GM12878 (cell line): ENCODE measurements around the gene PEX16. TPM values are rescaled to one million over a fixed set of nuclear protein-coding genes. Genes with fewer than 3 reads are reported as not detected.

Experiments used
- ATAC-seq: fragments of 200-7000 bp; cut with Tn5 transposase; 3 replicates; pipeline ENCODE4 v1.9.1; 2020; ENCODE audit warnings: mild to moderate bottlenecking, moderate library complexity
- BruUV-seq: library from RNA; stranded (reverse); fragments of 400-500 nt; replicated peaks from 2 replicates; lab custom pipeline; 2021; lab: Mats Ljungman, UMichigan
- CTCF ChIA-PET: fragments of 300-600 bp; sonication (Branson Sonifier 250); formaldehyde crosslinking; extraction: SDS; loops from one replicate; lab custom pipeline; 2021; ENCODE audit warnings: inconsistent platforms; lab: Yijun Ruan, JAX
- POLR2A ChIA-PET: fragments of 350-600 bp; formaldehyde crosslinking; extraction: SDS; loops from one replicate; lab custom pipeline; 2021; ENCODE audit warnings: inconsistent platforms; lab: Charles Lee
- RAD21 ChIA-PET: fragments of 300-600 bp; sonication (Branson Sonifier 250); formaldehyde crosslinking; loops from one replicate; lab custom pipeline; 2023; ENCODE audit warnings: antibody characterized with exemption; ENCODE audit not compliant: unreplicated experiment; lab: Charles Lee
- SMC1A ChIA-PET: fragments of 300-600 bp; sonication (Branson Sonifier 250); formaldehyde crosslinking; loops from one replicate; lab custom pipeline; 2023; ENCODE audit not compliant: unreplicated experiment, uncharacterized antibody; lab: Charles Lee
- DNase-seq: peaks from one replicate; pipeline ENCODE4 v3.0.0-alpha.2; 2011; ENCODE audit warnings: low read depth, low spot score
- FAIRE-seq: peaks from 3 replicates; lab custom pipeline; 2011; peaks lifted over from hg19 to GRCh38; lab: Jason Lieb, UNC
- H2AFZ ChIP-seq: 2 replicates; pipeline ENCODE4 v1.6.0; 2011; ENCODE audit warnings: low read depth, low read length, control low read depth; ENCODE audit not compliant: control insufficient read depth
- H3K27ac ChIP-seq: 2 replicates; pipeline ENCODE4 v1.5.1; 2011; ENCODE audit warnings: control low read depth; ENCODE audit not compliant: control insufficient read depth, insufficient read depth
- H3K27me3 ChIP-seq, 2 experiments: replicated peaks in 1 of 2; 2 replicates each; pipeline versions ENCODE4 v1.6.0 to v1.6.1; 2011; ENCODE audit warnings: low read length in 1 of 2; ENCODE audit not compliant: control insufficient read depth in 2 of 2, insufficient read depth in 2 of 2
- H3K36me3 ChIP-seq, 2 experiments: 2 replicates each; pipeline ENCODE4 v1.5.1; 2011; ENCODE audit warnings: low read length in 1 of 2; ENCODE audit not compliant: control insufficient read depth in 2 of 2, insufficient read depth in 2 of 2
- H3K4me1 ChIP-seq: 2 replicates; pipeline ENCODE4 v1.6.1; 2011; ENCODE audit warnings: mild to moderate bottlenecking, low read length, moderate library complexity, mixed read lengths; ENCODE audit not compliant: control insufficient read depth, insufficient read depth
- H3K4me2 ChIP-seq: 2 replicates; pipeline ENCODE4 v1.6.0; 2011; ENCODE audit warnings: control low read depth; ENCODE audit not compliant: control insufficient read depth, insufficient read depth
- H3K4me3 ChIP-seq: fragments of 200-600 bp; sonication (generic); 2 replicates; pipeline ENCODE4 v1.5.1; 2016
- H3K79me2 ChIP-seq: 2 replicates; pipeline ENCODE4 v1.6.0; 2011; ENCODE audit warnings: low read length; ENCODE audit not compliant: control insufficient read depth, insufficient read depth
- H3K9ac ChIP-seq: 2 replicates; pipeline ENCODE4 v1.8.0; 2011; ENCODE audit warnings: low read length, control low read depth, mixed read lengths; ENCODE audit not compliant: control insufficient read depth, insufficient read depth
- H3K9me3 ChIP-seq: replicated peaks from 3 replicates; pipeline ENCODE4 v1.5.1; 2011; ENCODE audit warnings: mild to moderate bottlenecking, low read length; ENCODE audit not compliant: control insufficient read depth, insufficient read depth
- H4K20me1 ChIP-seq: 2 replicates; pipeline ENCODE4 v1.6.0; 2011; ENCODE audit not compliant: control insufficient read depth, insufficient read depth
- CREM ChIP-seq: IDR thresholded peaks from 2 replicates; pipeline ENCODE4 v1.6.1; 2014; ENCODE audit warnings: antibody characterized with exemption, low read depth
- E4F1 ChIP-seq: fragments of 450-650 bp; IDR thresholded peaks from 2 replicates; pipeline ENCODE4 v1.6.1; 2018; ENCODE audit warnings: borderline replicate concordance, mild to moderate bottlenecking; ENCODE audit not compliant: partially characterized antibody
- ELK1 ChIP-seq: IDR thresholded peaks from 2 replicates; pipeline ENCODE4 v1.6.1; 2012; ENCODE audit warnings: low read depth, low read length, improper control_type of control experiment
- IRF5 ChIP-seq: fragments of 450-650 bp; IDR thresholded peaks from 2 replicates; pipeline ENCODE4 v1.6.1; 2017; ENCODE audit warnings: borderline replicate concordance
- NFXL1 ChIP-seq: fragments of 450-650 bp; IDR thresholded peaks from 2 replicates; pipeline ENCODE4 v1.6.1; 2017; ENCODE audit warnings: antibody characterized with exemption, mild to moderate bottlenecking, borderline replicate concordance
- PAX5 ChIP-seq: IDR thresholded peaks from 2 replicates; pipeline ENCODE4 v1.6.1; 2011; ENCODE audit warnings: low read depth, low read length, borderline replicate concordance
- POU2F2 ChIP-seq: IDR thresholded peaks from 3 replicates; pipeline ENCODE4 v1.6.1; 2011; ENCODE audit warnings: low read depth, mild to moderate bottlenecking, low read length, borderline replicate concordance
- RAD51 ChIP-seq: fragments of 450-650 bp; IDR thresholded peaks from 2 replicates; pipeline ENCODE4 v1.6.1; 2016; ENCODE audit warnings: moderate library complexity, mild to moderate bottlenecking, inconsistent platforms
- RB1 ChIP-seq: fragments of 450-650 bp; formaldehyde crosslinking; IDR thresholded peaks from 2 replicates; pipeline ENCODE4 v1.6.1; 2017; ENCODE audit warnings: mild to moderate bottlenecking, borderline replicate concordance
- SIN3A ChIP-seq: IDR thresholded peaks from 2 replicates; pipeline ENCODE4 v1.6.1; 2012; ENCODE audit warnings: low read depth, low read length, improper control_type of control experiment
- ZNF24 ChIP-seq: fragments of 450-650 bp; IDR thresholded peaks from 2 replicates; pipeline ENCODE4 v1.6.1; 2017; ENCODE audit warnings: antibody characterized with exemption, mild to moderate bottlenecking
- ZZZ3 ChIP-seq: IDR thresholded peaks from 2 replicates; pipeline ENCODE4 v1.6.1; 2011; ENCODE audit warnings: low read depth; ENCODE audit not compliant: control insufficient read depth, insufficient read length
- WGBS: methylation state at CpG from one replicate; pipeline ENCODE4 v1.1.6; 2016; ENCODE audit warnings: low lambda C conversion rate; ENCODE audit not compliant: insufficient replicate concordance, insufficient coverage; ENCODE audit errors: missing lambda C conversion rate; 5-methylcytosine and 5-hydroxymethylcytosine counted together
- in situ Hi-C: fragments of 300-500 bp; cut with MboI; formaldehyde crosslinking; loops from 9 replicates; pipeline ENCODE4 v1.14.3; 2018; ENCODE audit warnings: mixed read lengths
- intact Hi-C: fragments of 100-400 bp; cut with micrococcal nuclease; formaldehyde crosslinking; loops from one replicate; pipeline ENCODE4 v1.14.2; 2022; ENCODE audit not compliant: unreplicated experiment
- polyA plus RNA-seq, 11 experiments: library from polyadenylated mRNA; depleted of rRNA in 4 of 11; unstranded in 6 of 11; stranded (reverse) in 5 of 11; fragments of >200 nt; fragmentation: Nextera tagmentation in 4 of 11; fragmentation: Illumina TruSeq in 1 of 11; extraction: Ambion mirVana in 4 of 11; extraction: Trizol in 1 of 11; gene quantifications; 1 replicate in 1 of 11; 2 replicates in 10 of 11; pipeline versions ENCODE4 v1.2.1 to v1.2.3, GENCODE V29; 2011 to 2016; ENCODE audit warnings: inconsistent platforms in 2 of 11, missing spikeins in 2 of 11, low read depth in 1 of 11
- total RNA-seq, 4 experiments: library from RNA; depleted of rRNA in 3 of 4; stranded (reverse); fragments of >200 nt in 3 of 4; fragmentation: Illumina TruSeq in 1 of 4; extraction: Trizol in 1 of 4; gene quantifications; 2 replicates each; pipeline versions ENCODE4 v1.2.1 to v1.2.3, GENCODE V29; 2013 to 2021
- TF ChIP-seq, protein P1 (sequence below): fragments of 450-650 bp; IDR thresholded peaks from 2 replicates; pipeline ENCODE4 v1.6.1; 2017; ENCODE audit warnings: mild to moderate bottlenecking, low read depth, inconsistent platforms; ENCODE audit not compliant: poor library complexity, severe bottlenecking

The PEX16 gene
- total and polyA plus RNA-seq, 10 of the 15 experiments (the other 5 are each of a cell fraction or from before 2014, with no cell fraction given) = 1.4 to 53.5 (median 27.6) TPM

DNA sequence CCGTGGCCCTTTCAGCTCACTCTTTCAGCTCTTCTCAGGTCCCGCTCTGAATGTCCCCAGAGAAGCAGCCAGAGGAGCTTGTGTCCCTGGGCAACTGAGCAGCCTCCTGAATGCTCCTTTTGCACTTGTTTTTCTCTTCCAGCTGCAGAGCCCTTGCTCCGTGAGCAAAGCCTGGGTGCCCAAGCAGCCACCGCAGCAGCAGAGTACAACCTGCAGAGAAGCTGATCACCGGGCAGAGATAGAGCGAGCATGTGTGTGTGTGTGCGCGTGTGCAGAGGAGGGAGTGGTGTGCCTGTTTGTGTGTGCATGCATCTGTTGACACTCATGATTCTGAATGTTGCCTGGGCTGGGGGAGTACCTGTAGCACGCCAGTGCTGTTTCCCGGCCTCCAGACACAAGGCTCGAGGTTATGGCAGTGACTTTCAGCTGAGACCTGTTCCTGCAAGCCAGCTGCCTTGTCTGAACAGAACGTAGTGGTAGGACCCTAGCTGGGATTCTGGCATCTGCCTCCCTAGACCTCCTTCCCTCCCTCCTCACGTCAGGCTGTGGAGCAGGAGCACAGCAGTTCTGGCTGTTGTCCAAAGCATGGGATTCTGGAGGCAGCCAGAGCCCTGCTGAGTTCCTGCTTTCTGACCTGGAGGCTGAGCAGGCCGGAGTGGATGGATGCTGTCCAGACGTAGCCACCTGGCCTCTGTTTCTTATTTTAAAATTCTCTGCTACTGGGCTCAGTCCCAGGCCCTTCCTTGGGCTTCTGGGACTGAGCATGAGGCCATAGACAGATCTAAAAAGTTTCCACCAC, 36.7 kb downstream of the PEX16 start (continued):
- TF ChIP-seq E4F1 (no peak), SIN3A (no peak), PAX5 (no peak), NFXL1 (no peak), ZNF24 (no peak)
- TF ChIP-seq, all 136 proteins: peak for 0

GRCh38 chr11:45879803-45880686, 37.6 kb downstream of the PEX16 start:
- ChIA-PET RAD21 (no interaction called here), SMC1A (interaction anchor here (0.6 kb wide), 1 partner anchor 54 kb away, joined by 3 read pairs; no protein-coding TSS in a partner anchor), POLR2A (no interaction called here), CTCF (interaction anchor here (1.8 to 3.5 kb wide), 2 partner anchors 7 to 126 kb away, joined by 6 to 8 read pairs; no protein-coding TSS in a partner anchor)
- in situ Hi-C loops = no loop called here
- H3K79me2 ChIP-seq = no peaks in the 10 kb centered on the region
- ATAC-seq = no peak
- WGBS = 91% methylated on average over 7 of the region's 7 CpGs
- H3K4me2 ChIP-seq = no peak overlapping the region
- H3K9me3 ChIP-seq = no peaks in the 10 kb centered on the region
- H3K9ac ChIP-seq = no peak overlapping the region
- no peaks in the 10 kb centered on the region for H3K27me3 ChIP-seq
- H3K27ac ChIP-seq = no peak overlapping the region
- FAIRE-seq = no peak
- intact Hi-C loops = no loop called here
- H3K4me1 ChIP-seq = no peaks in the 10 kb centered on the region
- BruUV-seq = no TSS peak
- no peak for DNase-seq
- H3K4me3 ChIP-seq = no peak overlapping the region
- no peak overlapping the region for H2AFZ ChIP-seq
- H4K20me1 ChIP-seq = no peaks in the 10 kb centered on the region
- H3K36me3 ChIP-seq = no peaks in the 10 kb centered on the region; a peak in 2 of 4 replicates
- TF ChIP-seq RB1 = no peak
- no peak for TF ChIP-seq RAD51
- TF ChIP-seq, protein P1, sequence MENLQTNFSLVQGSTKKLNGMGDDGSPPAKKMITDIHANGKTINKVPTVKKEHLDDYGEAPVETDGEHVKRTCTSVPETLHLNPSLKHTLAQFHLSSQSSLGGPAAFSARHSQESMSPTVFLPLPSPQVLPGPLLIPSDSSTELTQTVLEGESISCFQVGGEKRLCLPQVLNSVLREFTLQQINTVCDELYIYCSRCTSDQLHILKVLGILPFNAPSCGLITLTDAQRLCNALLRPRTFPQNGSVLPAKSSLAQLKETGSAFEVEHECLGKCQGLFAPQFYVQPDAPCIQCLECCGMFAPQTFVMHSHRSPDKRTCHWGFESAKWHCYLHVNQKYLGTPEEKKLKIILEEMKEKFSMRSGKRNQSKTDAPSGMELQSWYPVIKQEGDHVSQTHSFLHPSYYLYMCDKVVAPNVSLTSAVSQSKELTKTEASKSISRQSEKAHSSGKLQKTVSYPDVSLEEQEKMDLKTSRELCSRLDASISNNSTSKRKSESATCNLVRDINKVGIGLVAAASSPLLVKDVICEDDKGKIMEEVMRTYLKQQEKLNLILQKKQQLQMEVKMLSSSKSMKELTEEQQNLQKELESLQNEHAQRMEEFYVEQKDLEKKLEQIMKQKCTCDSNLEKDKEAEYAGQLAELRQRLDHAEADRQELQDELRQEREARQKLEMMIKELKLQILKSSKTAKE = no peak
- TF ChIP-seq ELK1 = no peak
- TF ChIP-seq IRF5 = no peak
- no peak for TF ChIP-seq ZZZ3
- TF ChIP-seq POU2F2 = no peak
- TF ChIP-seq CREM = no peak
